ENCODE results near the gene SPAG5.

Gene SPAG5

DNA sequence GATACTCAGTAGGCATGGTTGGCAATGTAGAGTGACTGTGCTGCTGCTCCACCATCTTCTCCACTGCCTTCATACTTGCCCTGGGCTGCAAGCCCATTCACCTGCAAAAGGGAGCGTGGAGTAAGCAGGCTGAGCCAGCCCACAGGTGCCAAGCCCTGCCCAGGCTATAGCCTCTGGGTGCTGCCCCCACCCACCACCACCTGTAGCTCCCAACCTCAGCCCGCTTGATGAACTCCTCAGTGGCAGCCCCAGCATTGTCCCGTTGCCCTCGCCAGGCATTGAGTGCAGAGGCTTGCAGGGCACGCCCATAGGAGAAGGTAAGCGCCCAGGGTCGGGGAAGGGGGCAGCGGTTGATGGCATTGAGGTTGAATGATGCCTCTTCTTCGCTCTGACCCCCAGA, 25.3 kb downstream of the SPAG5 start:
- no peak for DNase-seq (ENCODE audit: low spot score)

DNA sequence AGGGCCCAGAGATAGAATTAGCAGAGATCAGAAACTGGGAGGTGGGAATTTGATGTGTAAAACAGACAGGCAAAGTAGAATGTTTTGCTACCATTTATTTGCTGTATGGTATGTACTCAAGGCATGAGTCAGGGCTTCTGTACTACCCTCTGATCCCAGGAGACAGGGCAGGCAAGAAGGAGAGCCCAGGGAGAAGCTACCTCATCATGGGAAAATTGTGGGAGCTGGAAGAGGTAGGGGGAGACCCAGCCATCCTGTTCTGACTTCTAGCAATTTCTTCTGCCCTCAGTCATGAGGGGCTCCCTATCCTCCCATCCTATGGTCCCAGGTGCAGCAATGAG, 25.8 kb downstream of the SPAG5 start:
- DNase-seq (ENCODE audit: low spot score) = no peak

DNA sequence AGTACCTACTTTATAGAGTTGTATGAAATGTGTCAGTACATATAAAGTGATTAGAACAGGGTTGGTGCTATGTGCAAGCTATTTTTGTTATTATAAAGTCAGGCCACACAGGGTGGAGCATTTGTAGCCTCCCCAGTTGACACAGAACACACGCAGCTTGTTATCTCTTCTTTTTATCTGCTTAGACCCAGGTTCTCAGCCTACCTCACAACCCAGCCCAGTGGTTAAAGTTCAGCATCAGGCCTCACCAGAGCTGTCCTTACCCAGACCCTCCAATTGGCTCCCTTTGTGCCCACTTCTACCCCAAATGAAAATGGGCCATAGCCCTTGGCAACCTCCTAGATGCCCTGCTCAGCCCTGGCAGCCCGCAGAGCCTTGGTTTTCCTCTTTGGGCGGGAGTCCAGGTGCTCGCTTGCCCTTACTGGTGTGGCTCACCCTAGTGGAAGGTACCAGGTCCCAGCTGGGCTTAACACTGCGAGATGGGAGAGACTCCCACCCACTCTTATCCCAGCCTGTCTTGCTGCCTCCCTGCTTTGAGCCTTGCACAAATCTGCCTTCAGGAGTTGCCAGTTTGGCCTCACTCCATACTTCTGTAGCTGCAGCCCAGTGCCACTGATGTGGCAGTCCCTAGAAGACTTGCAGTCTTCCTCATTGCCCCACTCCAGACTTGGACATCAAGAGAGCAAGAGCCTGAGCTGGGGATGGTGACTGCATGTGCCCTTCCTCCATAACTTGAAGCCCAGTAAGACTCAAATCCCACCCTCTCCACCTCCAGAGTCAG, 26.4 kb downstream of the SPAG5 start:
- DNase-seq (ENCODE audit: low spot score) = no peak

DNA sequence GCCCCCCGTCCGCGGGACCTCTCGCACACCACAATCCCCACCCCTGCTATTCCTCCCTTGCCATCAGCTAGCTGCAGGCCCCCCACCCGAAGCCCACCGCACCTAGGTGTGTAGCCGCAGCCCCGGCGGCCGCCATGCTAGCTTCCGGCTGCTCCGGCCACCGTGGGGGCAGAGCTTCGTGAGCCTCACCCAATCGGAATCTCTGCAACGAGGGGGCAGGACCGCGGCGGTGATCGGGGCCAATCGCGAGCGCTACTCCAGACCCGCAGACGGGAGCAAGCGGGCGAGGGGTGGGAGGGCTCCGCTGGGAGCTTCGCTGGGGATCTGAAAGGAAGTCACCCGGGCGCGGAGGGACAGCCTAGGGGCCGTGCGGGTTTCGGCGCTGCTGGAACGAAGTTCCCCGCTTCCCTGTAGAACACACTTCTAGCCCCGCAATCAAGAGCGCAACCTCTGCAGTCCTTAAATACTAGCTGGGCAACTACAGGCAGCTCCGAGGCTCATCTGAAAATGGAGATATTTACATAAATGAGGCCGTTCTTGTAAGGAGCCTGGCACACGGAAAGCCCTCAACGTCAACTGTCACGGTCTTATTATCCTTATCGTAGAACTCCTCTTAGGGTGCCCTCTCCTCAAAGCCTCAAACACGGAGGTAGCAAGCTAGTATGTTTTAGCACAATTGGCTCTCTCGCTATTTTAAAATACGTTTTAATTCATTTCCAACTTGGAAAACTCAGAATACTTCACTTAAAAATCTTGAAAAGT, 27.3 kb downstream of the SPAG5 start, which contains the start of gene PIGS:
Gene PIGS (minus strand): TSS at position 164 of the 762 bp plus-strand sequence. CDS start 28 bp downstream, at position 136.
- peak; percentile 94 for DNase-seq (ENCODE audit: low spot score)

DNA sequence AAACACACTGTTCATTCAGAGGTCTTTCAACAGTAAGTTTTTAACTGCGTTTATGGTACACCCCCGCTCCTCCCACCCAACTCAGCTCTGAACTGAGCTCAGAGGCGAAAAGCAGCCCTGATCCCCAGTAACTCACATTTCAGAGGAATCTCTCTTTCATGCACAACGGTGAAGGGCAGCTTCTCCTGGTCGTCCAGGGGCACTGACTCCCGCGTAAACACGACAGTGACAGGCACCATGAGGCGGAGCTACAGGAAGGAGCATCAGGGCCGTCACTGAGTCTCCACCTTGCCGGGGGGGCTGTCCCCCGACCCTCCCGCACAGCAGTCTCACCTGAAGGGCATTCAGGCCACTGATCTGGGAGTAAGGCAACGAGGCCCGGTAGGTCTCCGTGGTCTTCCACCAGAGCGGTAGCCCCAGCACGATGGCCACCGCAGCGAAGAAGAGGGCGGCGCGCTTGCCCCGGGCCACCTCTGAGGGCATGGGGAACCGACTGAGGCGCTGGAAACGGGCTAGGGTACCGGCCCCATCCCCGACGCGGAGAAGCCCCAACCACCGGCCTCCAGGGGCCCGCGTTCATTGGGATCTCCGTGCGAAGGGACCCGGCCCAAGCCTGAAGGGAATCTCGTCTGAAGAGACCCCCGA, 28.0 kb downstream of the SPAG5 start:
- peak; percentile 46 for DNase-seq (ENCODE audit: low spot score)

DNA sequence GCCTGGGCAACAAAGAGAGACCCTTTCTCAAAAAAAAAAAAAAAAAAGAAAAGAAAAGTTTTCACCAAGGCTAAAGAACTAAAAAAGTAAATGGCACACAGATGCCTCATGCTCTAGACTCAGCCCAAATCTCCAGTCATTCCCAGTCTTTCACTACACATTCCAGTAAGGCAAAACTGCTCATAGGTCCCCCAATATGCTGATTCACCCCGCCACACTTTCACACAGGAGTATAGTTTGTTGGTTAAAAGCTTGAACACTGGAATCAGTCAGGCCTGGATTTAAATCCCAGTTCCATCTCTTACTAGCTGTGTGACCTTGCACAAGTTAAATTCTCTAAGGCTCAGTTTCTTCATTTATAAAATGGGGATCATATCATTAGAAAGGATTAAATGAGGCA, 29.4 kb downstream of the SPAG5 start:
- DNase-seq (ENCODE audit: low spot score) = no peak

DNA sequence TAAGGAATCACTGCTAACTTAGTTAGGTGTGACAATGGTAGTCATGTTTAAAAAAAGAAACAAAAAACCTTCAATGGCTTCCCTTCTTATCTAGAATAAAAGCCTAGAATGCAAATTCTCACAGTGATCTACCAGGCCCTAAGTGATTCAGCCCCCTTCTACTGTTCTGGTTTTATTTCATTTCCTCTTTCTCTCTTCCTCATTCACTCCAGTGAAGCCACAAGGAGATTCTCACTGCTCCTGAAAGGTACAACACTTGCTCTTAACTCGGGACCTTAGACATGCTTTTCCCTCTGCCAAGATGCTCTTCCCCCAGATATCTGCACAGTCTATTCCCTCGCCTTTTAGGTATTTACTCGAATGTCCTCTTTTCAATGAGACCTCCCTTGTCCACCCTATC, 31.2 kb downstream of the SPAG5 start:
- peak; percentile 22 for DNase-seq (ENCODE audit: low spot score)

DNA sequence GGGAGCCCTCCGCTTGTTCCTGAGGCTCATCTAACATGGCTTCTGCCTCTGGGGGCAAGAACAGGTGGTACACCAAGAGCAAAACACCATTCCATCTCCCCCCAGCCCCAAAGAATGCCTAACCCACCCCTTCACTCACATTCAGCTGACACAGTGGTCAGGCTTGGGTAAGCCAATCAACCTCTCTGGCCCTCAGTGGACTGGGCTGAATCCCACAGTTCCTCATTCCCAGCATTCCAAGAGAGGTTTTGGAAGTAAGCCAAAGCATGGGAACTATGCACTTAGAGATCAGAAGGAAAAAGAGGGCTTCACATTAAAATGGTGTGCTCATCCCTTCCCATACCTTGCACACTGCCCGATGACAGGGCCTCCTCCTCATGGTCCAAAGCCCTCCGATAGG, 35.4 kb downstream of the SPAG5 start:
- DNase-seq (ENCODE audit: low spot score) = peak; percentile 93

DNA sequence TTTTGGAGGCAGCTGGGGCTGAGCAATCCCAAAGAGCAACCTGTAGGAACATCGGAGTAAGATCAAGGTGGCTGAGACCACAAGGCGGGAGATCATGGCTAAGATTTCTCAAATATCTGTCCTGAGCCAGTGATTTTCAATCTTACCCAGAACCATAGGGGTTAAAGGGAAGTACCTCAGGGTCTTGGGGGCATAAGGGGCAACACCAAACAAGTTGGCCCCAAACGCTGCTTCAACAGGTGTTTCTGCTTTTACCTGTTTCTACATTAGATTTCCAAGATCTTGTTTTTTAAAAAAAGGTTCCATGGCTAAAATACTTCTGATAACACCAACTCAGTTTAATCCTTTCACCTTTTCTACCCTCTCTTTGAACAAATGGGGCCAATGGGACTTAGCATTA, 43.8 kb downstream of the SPAG5 start:
- no peak for DNase-seq (ENCODE audit: low spot score)

DNA sequence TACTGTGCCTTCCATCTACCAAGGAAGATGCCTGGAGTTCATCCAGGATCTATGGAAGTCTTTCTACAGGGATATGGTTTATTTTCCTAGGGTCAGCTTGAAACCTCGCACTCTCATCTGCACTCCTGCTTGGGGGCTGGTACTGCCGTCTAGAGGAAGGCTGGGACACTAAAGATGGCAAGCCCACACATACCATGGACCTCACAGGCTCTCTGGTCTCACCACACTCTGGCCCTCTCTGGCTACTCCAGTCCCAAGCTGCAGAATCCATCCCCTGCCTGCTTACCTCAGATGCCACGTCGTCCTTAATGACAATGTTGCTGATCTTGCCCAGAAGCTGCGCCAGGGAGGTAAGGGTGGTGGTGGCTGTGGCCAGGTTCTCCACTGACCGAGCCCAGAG, 44.3 kb downstream of the SPAG5 start:
- DNase-seq (ENCODE audit: low spot score) = no peak

DNA sequence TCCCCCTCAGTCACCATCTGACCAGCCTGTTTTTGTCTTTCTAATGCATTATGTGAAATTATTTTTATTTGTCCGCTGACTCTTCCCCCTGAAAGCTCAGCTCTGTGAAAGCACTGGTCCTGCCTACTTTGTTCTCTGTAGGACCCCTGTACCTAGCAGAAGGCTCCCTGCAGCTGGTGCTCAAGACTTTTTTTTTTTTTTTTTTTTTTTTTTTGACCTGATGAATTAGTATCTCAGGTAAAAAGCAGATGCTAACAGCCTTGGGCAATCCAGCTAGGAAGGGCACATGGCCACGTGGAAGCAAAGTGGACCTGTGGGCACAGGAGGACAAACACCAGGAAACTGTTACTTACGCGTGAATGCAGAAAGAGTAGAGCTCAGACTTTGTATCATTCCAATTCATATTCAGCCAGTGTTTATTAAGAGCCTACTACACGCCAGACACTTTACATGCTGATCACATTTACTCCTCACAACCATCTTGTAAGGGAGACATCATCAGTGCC, 45.8 kb downstream of the SPAG5 start:
- no peak for DNase-seq (ENCODE audit: low spot score)

DNA sequence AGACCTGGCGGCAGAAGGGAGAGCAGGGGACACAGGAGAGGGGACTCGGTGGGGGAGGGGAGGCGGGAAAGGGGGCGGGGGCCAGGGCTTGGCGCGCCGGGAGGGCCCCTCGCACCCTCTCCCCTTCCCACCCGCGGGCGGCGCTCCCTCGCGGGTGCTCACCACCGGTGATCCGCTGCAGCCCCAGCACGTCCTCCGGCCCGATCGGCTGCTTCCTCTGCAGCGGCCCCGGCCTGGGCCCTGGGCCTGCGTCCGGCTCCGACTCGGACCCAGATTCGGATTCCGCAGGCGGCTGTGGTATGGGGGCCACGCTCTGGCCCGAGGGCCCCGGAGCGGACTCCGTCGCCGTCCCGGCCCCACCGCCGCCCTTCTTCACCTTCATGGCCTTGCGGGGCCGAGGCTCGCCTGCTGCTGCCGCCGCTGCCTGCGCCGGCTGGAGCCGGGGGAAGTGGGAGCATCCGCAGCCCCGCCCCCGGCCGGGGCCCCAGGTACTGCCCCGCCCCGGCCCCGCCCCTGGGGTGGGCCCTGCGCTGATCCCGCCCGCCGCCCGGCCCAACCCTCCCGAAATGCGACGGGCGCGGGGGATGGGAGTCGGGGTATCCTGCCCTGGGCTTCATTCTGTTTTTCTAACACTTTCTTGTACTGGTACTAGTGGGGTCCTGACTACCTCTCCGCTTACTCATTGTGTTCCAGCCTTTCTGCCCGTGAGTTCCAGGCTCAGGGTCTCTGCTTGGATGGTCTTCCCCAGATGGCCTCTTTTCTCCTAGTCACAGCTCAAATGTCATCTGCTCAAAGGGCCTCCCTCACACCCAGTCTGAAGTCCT, 46.4 kb downstream of the SPAG5 start, which contains the start of gene UNC119:
Gene UNC119 (minus strand): TSS at position 449 of the 824 bp plus-strand sequence. CDS start 67 bp downstream, at position 382.
- DNase-seq (ENCODE audit: low spot score) = peak; percentile 78

DNA sequence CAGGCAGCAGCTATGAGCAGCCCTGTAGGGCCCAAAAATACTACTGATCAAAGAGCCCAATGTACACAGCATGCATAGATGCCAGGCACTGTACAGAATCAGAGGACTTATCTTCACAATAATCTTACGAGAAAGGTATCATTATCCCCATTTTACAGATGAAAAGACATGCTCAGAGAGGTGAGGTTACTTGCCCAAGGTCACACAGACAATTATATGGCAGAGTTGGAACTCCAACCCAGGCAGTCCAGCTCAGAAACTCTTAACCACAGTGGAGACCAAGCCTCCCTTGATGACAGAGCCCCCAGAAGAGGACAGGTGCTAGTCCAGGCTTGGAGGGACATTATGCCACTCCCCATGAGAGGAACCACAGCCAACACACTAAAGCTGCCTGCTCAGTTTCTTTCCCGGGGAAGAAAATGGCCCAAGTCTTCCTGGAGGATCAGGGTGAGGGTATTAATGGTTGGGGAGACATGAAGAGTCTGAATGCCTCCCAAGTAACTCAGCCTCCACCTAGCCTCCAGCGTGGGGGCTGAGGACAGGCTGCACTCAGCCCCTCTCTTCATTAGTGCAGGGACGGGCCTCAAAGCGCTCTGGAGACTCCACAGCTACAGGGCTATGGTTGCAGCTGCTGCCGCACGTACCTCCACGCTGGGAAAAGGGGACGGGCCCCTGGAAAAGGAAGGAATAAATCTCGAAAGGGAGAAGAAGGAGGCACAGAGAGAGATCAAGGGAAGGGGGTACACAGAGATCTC, 47.2 kb downstream of the SPAG5 start:
- DNase-seq (ENCODE audit: low spot score) = peak; percentile 25

DNA sequence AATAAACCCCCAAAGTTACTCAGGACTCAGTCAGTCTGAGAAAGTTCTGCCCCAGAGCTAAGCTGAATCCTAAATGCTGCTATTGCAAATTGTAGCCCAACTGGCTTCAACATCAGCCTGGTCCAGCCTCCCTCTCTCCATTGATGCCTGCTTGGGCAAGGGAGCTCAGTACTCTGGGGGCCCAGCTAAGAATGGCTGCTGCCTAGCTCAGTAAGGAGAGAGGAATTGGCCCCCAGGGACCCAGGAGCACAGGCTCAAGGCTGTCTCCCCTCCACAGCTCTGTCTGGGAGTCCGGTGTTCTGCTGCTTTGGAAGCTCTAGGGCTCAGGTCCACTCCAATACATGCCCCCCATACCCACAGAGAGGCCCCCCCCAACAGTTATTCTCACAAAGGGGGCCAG, 48.0 kb downstream of the SPAG5 start:
- DNase-seq (ENCODE audit: low spot score) = no peak

DNA sequence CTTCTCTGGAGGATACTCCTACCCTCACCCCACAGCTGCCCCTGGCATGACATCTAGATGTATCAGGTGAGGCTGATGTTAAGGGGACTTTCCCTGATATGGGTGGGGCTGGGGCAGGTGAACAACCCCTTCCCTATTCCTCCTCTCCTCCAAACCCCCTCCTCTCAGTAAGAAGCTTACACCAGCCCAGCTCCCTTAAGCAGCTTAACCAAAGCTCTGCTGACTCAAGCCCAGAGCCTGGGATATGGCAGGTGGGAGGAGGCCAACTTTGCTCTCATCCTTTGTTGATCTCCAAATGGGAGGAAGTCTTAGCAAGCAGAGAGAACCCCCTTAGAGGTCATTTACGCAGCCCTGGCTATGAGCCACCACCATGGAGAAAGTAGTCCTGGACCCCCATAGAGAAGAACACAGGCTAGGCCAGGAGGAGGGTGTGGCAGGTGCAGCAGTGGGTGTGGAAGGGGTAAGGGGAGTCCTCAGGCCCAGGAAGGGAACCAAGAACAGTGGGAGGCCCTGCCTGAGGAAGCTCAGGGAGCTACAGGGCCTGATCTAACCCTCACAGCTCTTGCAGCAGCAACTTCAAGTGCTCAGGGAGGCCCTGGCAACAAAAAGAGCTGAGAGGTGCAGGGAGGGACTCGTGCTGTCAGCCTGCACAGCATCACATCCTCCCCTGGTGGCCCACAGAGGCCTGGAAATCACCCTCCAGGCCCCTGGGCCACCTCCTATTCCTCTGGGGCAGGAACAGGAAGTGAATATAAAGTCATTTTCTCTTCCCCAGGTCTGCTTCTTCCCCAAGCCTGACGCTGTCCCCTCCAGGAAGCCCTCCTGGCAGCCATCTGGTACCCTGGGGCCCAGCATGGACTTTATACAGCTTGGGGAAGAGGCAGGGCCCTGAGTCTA, 49.3 kb downstream of the SPAG5 start:
- DNase-seq (ENCODE audit: low spot score) = peak; percentile 37

DNA sequence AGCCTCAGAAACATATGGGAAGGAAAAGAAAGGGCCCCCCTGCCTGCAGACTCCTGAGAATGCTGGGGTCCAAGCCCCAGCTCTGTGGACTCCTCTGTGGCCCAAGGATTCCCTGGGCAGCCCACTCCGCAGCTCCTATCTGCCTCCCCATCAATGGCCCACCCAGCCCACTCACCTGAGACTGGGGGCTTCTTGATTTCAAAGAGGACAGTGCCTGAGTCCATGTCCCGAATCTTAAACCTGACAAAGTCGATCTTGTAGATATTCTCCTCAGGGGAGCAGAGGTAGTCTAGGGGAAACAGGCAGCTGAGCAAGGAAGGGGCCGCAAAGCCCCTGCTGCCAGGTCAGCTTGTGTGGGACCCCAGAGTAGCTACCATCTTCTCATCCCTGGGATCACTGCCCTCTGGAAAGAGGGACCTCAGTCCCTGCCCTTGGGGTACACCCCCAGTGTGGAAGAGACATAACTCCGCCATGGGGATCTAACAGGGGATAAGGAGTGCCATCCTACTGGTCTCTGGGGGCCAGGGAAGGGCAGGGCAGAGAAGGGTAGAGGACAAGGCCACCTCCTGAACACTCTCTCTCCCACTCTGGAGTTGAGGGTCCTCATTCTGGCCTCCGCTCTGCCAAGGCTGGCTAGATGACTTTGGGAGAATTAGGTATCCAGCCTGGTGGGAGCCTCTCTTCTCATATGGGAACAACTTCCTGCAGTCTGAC, 50.3 kb downstream of the SPAG5 start:
- no peak for DNase-seq (ENCODE audit: low spot score)

DNA sequence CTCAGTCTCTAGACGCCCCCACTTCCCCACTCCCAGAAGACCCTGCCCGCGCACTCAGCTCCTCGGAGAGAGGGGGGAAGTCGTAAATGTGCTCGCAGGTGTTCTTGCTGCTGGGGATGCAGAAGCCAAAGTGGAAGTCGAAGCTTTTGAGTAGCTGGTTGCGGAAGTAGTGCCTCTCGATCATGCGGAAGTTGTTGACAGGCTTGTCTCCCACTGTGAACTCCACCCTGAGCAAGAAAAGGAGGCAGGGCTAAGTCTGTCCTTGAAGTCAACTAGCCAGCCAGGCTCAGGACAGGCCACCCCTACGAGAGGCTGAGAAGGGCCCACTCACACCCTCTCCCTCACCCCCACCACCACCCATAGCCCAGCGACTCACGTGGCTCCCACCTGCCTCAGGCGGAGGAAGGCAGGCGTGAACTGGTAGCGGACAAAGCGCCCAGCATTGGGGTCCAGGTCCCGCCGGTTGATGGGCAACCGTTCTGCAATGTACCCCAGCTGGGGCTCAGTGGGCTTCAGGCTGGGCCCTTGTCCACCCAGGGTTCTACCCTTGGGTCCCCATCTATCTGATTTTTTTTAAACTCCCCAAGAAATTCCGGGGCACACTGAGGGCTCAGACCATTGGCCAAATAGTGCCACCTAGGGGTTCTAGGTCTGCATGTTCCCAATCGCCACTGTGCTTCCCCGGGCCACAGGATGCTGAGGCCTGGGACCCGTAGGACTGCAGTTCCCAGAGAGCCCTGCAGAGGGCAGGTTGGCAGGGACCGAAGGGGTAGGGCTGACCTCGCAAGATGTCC, 51.0 kb downstream of the SPAG5 start:
- peak; percentile 81 for DNase-seq (ENCODE audit: low spot score)

DNA sequence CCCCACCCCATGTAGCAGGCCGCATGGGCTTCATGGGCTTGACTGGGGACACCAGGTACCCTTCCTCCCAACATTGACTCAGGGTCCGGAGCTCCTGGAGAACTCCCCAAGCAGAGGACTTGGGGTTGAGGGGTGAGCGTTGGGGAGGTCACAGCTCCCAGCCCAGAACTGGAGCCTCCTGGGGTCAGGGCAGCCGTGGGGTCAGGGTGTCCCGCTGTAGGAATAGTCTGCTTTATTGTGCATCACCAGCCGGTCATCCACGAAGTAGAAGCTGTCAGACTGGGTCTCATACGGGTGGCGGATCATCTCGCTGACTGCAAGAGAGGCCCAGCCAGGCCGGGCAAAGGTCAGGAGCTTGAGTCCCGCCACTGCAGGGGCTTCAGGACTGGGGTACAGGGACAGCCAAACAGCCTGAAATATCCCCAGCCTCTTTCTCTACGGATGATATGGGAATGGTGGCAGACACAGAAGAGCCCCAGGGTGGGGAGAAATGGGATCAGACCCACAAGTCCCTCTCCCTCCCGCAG, 51.7 kb downstream of the SPAG5 start:
- no peak for DNase-seq (ENCODE audit: low spot score)

All from kidney tubule cell (primary cell).